ENCODE measurements around the gene CHIC2.

DNA sequence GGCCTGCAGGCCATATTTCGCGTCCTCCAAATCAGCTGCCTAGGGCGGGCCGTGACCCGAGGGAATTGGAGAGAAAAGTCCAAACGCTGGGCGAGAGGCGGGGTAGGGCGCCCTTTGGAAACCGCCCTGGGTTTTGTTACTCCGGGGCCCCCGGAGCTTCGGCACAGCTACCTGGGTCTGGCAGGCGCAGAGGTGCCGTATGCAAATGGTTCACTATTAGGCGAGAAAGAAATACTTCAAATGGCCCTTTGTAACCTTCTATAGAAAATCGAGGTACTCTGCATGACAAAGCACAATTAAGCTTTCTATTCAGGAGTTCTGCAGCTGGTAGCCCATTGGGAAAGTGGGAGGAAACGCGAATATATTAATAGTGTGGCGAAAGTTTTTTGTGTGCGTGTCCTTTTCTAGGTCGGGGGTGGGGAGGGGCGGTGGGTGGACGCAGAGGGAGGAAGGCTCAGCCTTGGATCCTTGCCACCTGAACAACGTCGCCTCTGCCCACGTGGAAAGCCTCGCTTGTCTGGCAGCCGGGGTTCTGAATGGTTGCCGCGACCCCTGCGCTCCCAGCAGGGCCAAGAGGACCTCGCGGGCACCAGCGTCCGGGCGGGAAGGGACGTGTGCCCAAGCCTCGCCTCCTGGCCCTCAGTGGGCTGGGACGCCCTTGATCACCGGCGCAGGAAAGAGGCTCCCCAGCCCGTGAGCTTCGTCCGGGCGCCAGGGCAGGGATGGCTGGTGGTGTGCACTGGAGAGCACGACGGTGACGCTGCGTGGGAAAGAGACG lies 45.0 kb upstream of the CHIC2 start:
- TF ChIP-seq, protein P1, sequence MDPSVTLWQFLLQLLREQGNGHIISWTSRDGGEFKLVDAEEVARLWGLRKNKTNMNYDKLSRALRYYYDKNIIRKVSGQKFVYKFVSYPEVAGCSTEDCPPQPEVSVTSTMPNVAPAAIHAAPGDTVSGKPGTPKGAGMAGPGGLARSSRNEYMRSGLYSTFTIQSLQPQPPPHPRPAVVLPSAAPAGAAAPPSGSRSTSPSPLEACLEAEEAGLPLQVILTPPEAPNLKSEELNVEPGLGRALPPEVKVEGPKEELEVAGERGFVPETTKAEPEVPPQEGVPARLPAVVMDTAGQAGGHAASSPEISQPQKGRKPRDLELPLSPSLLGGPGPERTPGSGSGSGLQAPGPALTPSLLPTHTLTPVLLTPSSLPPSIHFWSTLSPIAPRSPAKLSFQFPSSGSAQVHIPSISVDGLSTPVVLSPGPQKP (IDR thresholded peaks at IDR 0.05; ENCODE audit: borderline replicate concordance, low read depth, low read length), result no peak
- TF ChIP-seq, protein P2, sequence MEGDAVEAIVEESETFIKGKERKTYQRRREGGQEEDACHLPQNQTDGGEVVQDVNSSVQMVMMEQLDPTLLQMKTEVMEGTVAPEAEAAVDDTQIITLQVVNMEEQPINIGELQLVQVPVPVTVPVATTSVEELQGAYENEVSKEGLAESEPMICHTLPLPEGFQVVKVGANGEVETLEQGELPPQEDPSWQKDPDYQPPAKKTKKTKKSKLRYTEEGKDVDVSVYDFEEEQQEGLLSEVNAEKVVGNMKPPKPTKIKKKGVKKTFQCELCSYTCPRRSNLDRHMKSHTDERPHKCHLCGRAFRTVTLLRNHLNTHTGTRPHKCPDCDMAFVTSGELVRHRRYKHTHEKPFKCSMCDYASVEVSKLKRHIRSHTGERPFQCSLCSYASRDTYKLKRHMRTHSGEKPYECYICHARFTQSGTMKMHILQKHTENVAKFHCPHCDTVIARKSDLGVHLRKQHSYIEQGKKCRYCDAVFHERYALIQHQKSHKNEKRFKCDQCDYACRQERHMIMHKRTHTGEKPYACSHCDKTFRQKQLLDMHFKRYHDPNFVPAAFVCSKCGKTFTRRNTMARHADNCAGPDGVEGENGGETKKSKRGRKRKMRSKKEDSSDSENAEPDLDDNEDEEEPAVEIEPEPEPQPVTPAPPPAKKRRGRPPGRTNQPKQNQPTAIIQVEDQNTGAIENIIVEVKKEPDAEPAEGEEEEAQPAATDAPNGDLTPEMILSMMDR (conservative IDR thresholded peaks at IDR 0.05; ENCODE audit: low read depth, low read length), result no peak
- no peak for TF ChIP-seq POLR2A (IDR thresholded peaks at IDR 0.05; ENCODE audit: low read depth, low read length)
